RWPE2 (cell line): ENCODE measurements around the gene SLC35A4.

Experiments
- ATAC-seq: fragments of 200-7000 bp; cut with Tn5 transposase; 3 replicates; pipeline ENCODE4 v1.9.1; 2021; ENCODE audit warnings: low read depth
- DNase-seq: peaks from one replicate; pipeline ENCODE4 v3.0.0-alpha.2; 2020; ENCODE audit warnings: low spot score
- H3K27ac ChIP-seq: fragments of 450-650 bp; 2 replicates; pipeline ENCODE4 v1.5.1; 2017; ENCODE audit warnings: mild to moderate bottlenecking; ENCODE audit not compliant: poor library complexity, severe bottlenecking
- H3K27me3 ChIP-seq: fragments of 250-450 bp; sonication (Bioruptor Pico); 2 replicates; pipeline ENCODE4 v1.5.1; 2021; ENCODE audit warnings: mild to moderate bottlenecking, moderate library complexity; ENCODE audit not compliant: insufficient read depth, poor library complexity, severe bottlenecking
- H3K36me3 ChIP-seq: fragments of 250-450 bp; sonication (Bioruptor Pico); 2 replicates; pipeline ENCODE4 v1.5.1; 2020; ENCODE audit warnings: low read depth, mild to moderate bottlenecking, moderate library complexity
- H3K4me1 ChIP-seq: fragments of 250-450 bp; sonication (Bioruptor Pico); 2 replicates; pipeline ENCODE4 v1.5.1; 2021; ENCODE audit warnings: mild to moderate bottlenecking, moderate library complexity; ENCODE audit not compliant: insufficient read depth, poor library complexity, severe bottlenecking
- H3K4me3 ChIP-seq: fragments of 250-450 bp; sonication (Bioruptor Pico); 2 replicates; pipeline ENCODE4 v1.5.1; 2021; ENCODE audit warnings: mild to moderate bottlenecking, moderate library complexity; ENCODE audit not compliant: severe bottlenecking
- H3K9me3 ChIP-seq: fragments of 250-450 bp; sonication (Bioruptor Pico); 2 replicates; pipeline ENCODE4 v1.5.1; 2021; ENCODE audit warnings: mild to moderate bottlenecking, moderate library complexity; ENCODE audit not compliant: severe bottlenecking
- CTCF ChIP-seq: fragments of 450-650 bp; IDR thresholded peaks from one replicate; pipeline ENCODE4 v1.5.1; 2017; ENCODE audit warnings: mild to moderate bottlenecking, moderate library complexity; ENCODE audit not compliant: poor library complexity, severe bottlenecking

The SLC35A4 gene

GRCh38 chr5:140548300-140548688 lies 16.3 kb upstream of the SLC35A4 start:
- H3K9me3 ChIP-seq, result no peaks in the 10 kb centered on the region
- H3K36me3 ChIP-seq, result peaks cover 58% of the 10 kb centered on the region
- TF ChIP-seq CTCF, result no peak
- H3K27me3 ChIP-seq, result no peaks in the 10 kb centered on the region
- DNase-seq (no peak), ATAC-seq (no peak)
- peaks cover 9% of the 10 kb centered on the region for H3K4me1 ChIP-seq
- H3K4me3 ChIP-seq, result no peak overlapping the region
- no peak overlapping the region for H3K27ac ChIP-seq

DNA sequence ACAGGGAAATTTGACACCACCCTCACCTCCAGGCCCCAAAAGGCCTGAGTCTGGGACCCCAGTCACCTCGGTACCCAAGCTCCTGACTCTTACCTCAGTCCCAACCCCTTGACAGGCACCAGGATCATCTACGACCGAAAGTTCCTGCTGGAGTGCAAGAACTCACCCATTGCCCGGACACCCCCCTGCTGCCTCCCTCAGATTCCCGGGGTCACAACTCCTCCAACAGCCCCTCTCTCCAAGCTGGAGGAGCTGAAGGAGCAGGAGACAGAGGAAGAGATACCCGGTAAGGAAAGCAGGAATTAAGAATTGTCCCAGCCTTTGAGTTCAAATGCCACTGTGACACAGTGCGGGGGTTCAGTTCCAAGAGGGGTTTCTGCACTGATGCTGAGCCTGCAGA lies 15.8 kb upstream of the SLC35A4 start:
- no peaks in the 10 kb centered on the region for H3K9me3 ChIP-seq
- no peak overlapping the region for H3K27ac ChIP-seq
- ATAC-seq (no peak), DNase-seq (no peak)
- TF ChIP-seq CTCF, result no peak
- H3K4me1 ChIP-seq, result peaks cover 9% of the 10 kb centered on the region
- H3K4me3 ChIP-seq, result no peak overlapping the region
- H3K27me3 ChIP-seq, result no peaks in the 10 kb centered on the region
- peaks cover 58% of the 10 kb centered on the region for H3K36me3 ChIP-seq

DNA sequence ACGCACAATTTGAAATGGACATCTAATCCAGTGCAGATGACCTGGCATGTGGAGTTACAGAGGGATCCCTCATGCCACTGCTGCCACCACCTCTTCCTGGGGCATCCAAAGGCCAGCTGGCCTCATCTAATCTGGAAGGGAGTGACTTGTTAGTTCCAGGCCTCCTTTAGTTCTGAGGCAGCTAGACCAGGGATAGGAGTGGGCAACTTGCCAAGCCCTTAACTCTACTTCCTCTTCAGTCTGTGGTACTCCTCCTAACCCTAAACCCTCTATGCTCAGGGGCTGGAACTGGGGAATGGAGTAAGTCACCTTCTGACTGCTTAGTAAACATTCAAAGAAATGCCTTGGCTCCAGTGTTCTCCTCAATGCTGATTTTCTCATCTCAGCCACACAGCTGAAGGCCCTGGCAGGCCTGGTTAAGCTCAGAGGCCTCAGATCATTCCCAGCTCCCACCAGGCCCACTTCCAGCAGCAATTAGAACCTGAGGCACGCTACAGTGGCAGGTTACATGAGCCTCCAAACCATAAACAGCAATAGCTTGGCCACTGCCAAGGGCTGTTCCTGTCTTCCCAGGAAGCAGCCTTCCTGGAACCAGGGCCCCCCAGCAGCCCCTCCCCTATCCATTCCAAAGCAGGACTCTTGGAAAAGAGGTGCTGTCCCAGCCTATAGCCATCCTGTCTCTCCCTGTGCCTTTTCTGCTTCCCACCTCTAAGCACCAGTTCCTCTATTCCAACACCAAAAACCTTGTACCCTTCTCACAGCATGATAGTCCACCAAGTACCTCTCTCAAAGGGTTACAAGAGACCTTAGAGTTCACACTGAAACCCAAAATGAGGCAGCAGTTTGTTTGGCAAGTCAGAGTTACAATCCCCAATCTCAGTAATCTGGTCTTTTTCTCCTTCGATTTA lies 15.1 kb upstream of the SLC35A4 start:
- Histone ChIP-seq H3K36me3 (peaks cover 60% of the 10 kb centered on the region), H3K27ac (no peak overlapping the region), H3K9me3 (no peaks in the 10 kb centered on the region), H3K4me3 (no peak overlapping the region), H3K27me3 (no peaks in the 10 kb centered on the region), H3K4me1 (peaks cover 9% of the 10 kb centered on the region)
- no peak for ATAC-seq
- no peak for TF ChIP-seq CTCF
- no peak for DNase-seq

DNA sequence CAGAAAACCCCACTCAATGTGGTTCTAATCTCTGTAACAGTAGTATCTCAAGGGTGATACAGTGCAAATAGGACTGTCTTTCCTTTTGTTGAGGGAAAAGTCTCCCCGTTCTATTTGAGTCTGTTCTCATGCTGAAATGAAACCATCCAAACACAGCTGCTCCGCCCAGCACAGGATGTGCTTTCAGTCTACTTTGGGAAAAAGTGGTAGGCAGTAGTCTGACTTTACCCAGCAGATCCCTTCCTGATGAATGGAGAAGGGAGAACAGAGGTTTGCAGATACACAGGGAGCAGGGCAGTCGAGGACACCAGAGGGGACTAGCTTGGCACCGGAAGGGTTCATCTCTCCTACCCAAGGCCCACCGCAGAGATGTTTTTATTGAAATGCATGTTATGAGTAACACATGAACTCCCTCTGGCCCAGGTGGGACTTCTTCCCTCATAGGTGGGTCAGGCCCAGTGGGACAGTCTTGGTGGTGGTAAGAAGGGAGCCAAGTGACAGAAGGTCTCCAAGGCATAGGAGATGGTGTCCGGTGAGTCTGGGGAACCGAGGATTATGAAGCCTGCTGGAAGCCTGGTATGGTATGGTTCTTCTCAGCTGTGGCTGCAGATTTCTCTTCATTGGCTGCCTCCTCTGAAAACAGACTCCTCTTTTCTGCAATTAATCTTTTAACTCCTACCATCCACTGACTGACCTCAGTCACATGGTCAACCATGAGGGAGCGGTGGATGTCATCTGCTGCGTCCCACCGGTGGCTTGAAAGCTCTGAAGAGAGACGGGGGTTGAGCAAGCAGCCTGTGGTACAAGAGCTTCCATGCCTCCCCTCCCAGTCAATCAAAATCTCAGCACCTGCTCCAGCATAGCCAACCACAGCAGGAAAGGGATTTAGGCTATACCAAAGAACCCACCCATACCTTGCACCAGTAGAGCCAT lies 14.2 kb upstream of the SLC35A4 start:
- Histone ChIP-seq H3K27ac (no peak overlapping the region), H3K4me1 (peaks cover 9% of the 10 kb centered on the region), H3K4me3 (no peak overlapping the region), H3K9me3 (no peaks in the 10 kb centered on the region), H3K36me3 (peaks cover 62% of the 10 kb centered on the region), H3K27me3 (no peaks in the 10 kb centered on the region)
- DNase-seq, result no peak
- no peak for ATAC-seq
- TF ChIP-seq CTCF, result no peak
